Type B pancreatic cell (in vitro differentiated cells): ENCODE measurements around the gene MUC6. TPM values are rescaled to one million over a fixed set of nuclear protein-coding genes. Genes with fewer than 3 reads are reported as not detected.

Experiments used
- DNase-seq: peaks from one replicate; pipeline ENCODE4 v3.0.0; 2021; ENCODE audit warnings: mixed read lengths; ENCODE audit not compliant: unreplicated experiment; ENCODE audit errors: extremely low spot score
- H3K27ac Mint-ChIP-seq: 2 replicates; pipeline ENCODE4 v1.8.0; 2021; ENCODE audit warnings: mild to moderate bottlenecking, mixed read lengths
- H3K27me3 Mint-ChIP-seq: 2 replicates; pipeline ENCODE4 v1.8.0; 2021; ENCODE audit warnings: mixed read lengths
- H3K36me3 Mint-ChIP-seq: 2 replicates; pipeline ENCODE4 v1.8.0; 2021; ENCODE audit warnings: mixed read lengths
- H3K4me1 Mint-ChIP-seq: one replicate; pipeline ENCODE4 v1.8.0; 2021; ENCODE audit warnings: mixed read lengths; ENCODE audit not compliant: unreplicated experiment
- H3K4me3 Mint-ChIP-seq: 2 replicates; pipeline ENCODE4 v1.8.0; 2021; ENCODE audit warnings: mild to moderate bottlenecking, mixed read lengths
- H3K9me3 Mint-ChIP-seq: 2 replicates; pipeline ENCODE4 v1.8.0; 2021; ENCODE audit warnings: mixed read lengths
- long read RNA-seq: library from polyadenylated mRNA; unstranded; transcript quantifications from one replicate; pipeline ENCODE4 v2.0.0, GENCODE V29; 2020
- total RNA-seq: library from RNA; stranded (reverse); gene quantifications from 2 replicates; pipeline ENCODE4 v1.2.1, GENCODE V29; 2021; ENCODE audit warnings: low replicate concordance
- TF ChIP-seq, protein P1 (sequence below): fragments of 200-600 bp; sonication (generic); conservative IDR thresholded peaks from 2 replicates; pipeline ENCODE4 v1.5.0; 2021; ENCODE audit warnings: antibody characterized with exemption, mild to moderate bottlenecking

The MUC6 gene
- total RNA-seq, result 0.38 and 0.46 TPM in 2 replicates
- long read RNA-seq, result 0 reads

DNA sequence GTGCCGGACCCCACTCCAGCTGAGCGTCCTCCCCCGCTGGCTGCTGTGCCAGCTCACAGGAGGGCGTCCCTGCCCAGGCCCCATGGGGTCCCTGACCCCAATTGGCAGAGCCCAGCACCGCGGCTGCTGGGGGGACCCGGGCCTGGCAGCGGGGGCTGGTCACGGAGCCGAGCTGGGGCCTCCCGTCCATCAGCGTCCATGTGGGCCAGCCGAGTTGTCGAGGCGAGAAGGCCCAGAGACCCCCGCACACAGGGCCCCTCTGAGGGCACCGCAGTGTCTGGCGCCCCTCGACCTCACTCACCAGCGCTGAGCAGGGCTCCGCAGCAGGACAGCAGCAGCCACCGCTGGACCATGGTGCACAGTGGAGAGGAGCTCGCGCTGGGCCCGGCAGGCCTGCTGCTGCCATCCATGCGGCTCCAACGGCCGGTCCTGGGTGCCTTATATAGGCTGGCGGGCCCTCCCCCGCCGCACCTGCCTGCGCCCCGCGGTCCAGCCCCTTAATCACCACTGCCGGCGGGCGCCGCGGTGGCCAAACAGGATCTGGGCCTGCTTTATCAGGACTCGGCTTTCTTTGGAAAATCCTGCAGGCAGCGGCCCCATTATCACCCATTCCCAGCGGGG is at the start of gene MUC6:
Gene MUC6 (minus strand): TSS at position 416 of the 621 bp plus-strand sequence. CDS start 63 bp downstream, at position 353.
- no peaks in the 10 kb centered on the region for H3K9me3 Mint-ChIP-seq
- H3K4me1 Mint-ChIP-seq, result no peaks in the 10 kb centered on the region
- no peak within 1 kb of the TSS for H3K27ac Mint-ChIP-seq
- TF ChIP-seq, protein P1, sequence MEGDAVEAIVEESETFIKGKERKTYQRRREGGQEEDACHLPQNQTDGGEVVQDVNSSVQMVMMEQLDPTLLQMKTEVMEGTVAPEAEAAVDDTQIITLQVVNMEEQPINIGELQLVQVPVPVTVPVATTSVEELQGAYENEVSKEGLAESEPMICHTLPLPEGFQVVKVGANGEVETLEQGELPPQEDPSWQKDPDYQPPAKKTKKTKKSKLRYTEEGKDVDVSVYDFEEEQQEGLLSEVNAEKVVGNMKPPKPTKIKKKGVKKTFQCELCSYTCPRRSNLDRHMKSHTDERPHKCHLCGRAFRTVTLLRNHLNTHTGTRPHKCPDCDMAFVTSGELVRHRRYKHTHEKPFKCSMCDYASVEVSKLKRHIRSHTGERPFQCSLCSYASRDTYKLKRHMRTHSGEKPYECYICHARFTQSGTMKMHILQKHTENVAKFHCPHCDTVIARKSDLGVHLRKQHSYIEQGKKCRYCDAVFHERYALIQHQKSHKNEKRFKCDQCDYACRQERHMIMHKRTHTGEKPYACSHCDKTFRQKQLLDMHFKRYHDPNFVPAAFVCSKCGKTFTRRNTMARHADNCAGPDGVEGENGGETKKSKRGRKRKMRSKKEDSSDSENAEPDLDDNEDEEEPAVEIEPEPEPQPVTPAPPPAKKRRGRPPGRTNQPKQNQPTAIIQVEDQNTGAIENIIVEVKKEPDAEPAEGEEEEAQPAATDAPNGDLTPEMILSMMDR, result no peak
- H3K36me3 Mint-ChIP-seq, result no peaks in the 10 kb centered on the region
- peaks cover 3% of the 10 kb centered on the region for H3K27me3 Mint-ChIP-seq
- DNase-seq, result no peak
- no peak within 1 kb of the TSS for H3K4me3 Mint-ChIP-seq

DNA sequence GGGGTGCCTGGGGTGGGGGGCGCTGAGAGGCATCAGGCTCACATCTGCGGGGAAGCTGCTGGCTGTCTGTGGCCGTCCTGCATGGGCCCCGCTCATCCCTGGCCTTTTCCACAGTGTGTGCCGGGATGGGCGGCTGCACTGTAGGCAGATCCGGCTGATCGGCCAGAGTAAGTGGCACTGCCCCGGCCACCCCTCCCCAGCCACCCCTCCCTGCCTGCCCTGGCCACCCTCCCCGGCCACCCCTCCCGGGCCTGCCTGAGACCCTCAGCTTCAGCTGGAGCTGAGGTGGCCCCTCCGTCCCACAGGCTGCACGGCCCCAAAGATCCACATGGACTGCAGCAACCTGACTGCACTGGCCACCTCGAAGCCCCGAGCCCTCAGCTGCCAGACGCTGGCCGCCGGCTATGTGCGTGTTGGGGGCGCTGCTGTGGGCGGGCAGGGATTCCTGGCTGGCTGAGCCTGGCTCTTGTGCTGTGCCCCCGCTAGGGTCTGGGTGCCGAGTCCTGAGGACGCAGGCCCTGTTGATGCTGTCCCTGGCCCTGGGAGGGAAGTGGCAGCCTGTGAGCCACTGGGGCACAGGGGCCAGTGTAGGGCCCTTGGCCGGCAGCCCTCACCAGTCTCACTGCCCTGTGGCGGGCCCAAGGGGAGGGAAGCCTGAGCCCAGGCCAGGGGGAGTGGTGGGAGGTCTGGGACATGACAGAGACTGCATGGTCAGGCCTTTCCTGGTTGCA is 49.1 kb upstream of the MUC6 start:
- TF ChIP-seq, protein P1, result no peak
- H3K4me3 Mint-ChIP-seq, result no peak overlapping the region
- H3K36me3 Mint-ChIP-seq, result no peaks in the 10 kb centered on the region
- H3K4me1 Mint-ChIP-seq, result no peaks in the 10 kb centered on the region
- H3K27ac Mint-ChIP-seq, result no peak overlapping the region
- no peak for DNase-seq
- no peaks in the 10 kb centered on the region for H3K9me3 Mint-ChIP-seq
- H3K27me3 Mint-ChIP-seq, result no peaks in the 10 kb centered on the region

GRCh38 chr11:1084561-1085439 is 48.3 kb upstream of the MUC6 start:
- TF ChIP-seq, protein P1, result no peak
- H3K4me3 Mint-ChIP-seq, result no peak overlapping the region
- H3K27ac Mint-ChIP-seq, result no peak overlapping the region
- no peak for DNase-seq
- no peaks in the 10 kb centered on the region for H3K36me3 Mint-ChIP-seq
- H3K9me3 Mint-ChIP-seq, result no peaks in the 10 kb centered on the region
- H3K27me3 Mint-ChIP-seq, result no peaks in the 10 kb centered on the region
- no peaks in the 10 kb centered on the region for H3K4me1 Mint-ChIP-seq

DNA sequence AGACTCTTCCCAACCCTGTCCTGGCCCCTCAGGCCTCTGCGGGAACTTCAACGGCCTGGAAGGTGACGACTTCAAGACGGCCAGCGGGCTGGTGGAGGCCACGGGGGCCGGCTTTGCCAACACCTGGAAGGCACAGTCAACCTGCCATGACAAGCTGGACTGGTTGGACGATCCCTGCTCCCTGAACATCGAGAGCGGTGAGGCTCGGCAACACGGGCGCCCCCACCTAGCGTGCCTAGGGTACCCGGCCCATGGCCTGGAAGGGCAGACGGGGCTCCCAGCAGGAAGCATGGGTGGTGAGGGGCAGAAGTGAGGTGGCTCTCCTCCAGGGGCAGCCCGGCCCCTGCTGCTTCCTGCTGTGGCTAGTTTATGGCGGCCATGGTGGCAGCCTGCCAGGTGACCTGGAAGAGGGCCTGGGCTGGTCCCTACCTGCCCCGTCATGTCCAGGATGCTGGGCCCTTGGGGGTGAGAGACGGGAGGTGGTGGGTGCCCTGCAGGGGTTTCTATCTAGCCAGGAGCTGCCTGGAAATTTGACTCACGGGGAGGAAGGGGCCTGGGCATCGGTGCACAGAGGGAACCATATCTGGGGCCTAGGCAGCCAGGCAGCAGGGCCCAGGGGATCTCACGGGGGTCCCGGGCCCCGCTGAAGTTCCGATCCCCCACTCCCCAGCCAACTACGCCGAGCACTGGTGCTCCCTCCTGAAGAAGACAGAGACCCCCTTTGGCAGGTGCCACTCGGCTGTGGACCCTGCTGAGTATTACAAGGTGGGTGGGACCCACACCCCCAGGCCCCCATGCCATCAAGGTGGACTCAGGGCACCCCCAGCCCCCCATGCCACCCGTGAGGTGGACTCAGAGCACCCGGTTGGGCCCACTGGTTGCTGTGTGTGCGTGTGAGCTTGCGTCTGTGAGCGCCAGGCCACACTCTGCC is 47.4 kb upstream of the MUC6 start:
- Mint-ChIP-seq H3K4me1 (no peaks in the 10 kb centered on the region), H3K36me3 (no peaks in the 10 kb centered on the region), H3K9me3 (no peaks in the 10 kb centered on the region), H3K4me3 (no peak overlapping the region), H3K27ac (no peak overlapping the region), H3K27me3 (no peaks in the 10 kb centered on the region)
- no peak for DNase-seq
- TF ChIP-seq, protein P1, result no peak
